ENCODE measurements around the gene SNAI3.
"Not testable (repeated sequence)": the region's sequence is repeated elsewhere in the genome, so short reads cannot be mapped to it uniquely, and the experiment has no call there.

The SNAI3 gene

GRCh38 chr16:88690341-88691128 lies 4.2 kb upstream of the SNAI3 start:
- DNase-seq = no peak

- no peak for DNase-seq
These were observed 1.9 kb upstream of the SNAI3 start for GRCh38 chr16:88688013-88688778.

DNA sequence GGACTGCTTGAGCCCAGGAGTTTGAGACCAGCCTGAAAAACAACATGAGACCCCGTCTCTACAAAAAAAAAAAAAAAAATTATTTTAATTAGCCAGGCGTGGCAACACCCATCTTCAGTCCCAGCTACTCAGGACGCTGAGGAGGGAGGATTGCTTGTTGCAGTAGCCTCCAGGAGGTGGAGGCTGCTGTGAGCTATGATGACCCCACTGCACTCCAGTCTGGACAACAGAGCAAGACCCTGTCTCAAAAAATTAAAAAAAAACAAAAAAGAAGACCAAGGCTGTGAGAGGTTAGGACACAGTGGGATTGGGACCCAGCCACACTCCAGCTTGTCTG lies 1.3 kb upstream of the SNAI3 start:
- DNase-seq = no peak

- DNase-seq = no peak
These were observed 908 bp upstream of the SNAI3 start for GRCh38 chr16:88687254-88687576.

DNA sequence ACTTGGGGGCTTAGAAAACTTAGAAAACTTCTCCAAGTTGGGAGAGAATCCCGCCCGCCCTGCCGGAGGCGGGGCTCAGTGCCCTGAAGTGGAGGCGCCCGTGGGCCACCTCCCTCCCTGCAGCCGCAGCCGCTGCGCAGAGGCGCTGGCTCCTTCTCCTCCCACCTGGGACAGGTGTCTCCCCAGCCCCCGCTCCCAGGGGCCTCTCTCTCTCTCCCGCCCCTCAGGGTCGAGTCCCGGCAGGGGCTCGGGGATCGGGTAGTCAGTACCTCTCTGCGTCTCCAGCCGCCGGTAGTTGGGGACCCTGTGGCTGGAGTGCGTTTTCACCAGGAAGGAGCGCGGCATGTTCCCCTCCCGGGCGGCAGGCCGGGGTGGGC lies 257 bp downstream of the SNAI3 start:
- peak; percentile 49 to 50 for DNase-seq

DNA sequence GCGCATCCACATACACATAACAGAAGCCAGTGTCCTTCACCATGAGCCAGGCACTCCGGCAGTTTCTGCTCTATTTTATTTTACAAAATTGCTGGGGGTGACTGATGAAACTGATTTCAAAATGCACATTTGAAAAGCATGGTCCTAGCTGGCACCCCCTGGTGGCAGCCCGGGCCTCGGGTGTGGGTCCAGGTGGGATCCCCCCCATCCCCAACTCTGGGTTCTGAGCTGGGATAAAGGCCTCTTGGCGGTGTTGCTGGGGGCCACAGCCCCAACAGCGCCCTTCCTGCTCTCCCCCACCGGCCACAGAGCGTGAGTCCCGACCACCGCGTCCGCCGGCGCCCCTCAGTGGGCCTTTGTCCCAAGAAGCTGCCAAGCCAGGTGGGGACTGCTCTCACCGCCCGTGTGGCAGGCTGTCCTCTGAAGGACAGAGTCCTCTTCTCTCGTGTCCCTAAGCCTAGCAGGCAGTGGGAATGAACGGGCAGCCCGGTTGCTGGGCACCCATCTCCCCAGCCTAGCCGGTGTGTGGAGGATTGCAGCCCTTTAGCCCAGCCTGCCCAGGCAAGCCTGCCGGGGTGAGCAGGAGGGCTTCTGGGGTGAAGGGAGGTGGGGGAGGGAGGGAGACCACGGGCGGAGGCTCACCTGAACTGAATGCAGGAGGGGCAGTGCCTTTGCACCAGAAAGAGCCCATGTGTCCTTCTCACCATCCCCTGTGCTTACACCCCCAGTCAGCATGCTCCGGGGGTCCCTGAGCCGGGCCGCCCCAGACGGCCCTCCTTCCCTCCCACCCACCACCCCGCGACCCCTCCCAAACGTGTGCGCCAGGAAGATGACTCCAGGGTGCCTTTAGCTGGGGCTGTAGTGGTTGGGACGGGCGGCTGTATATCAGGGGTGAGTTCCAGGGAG lies 898 bp downstream of the SNAI3 start:
- peak; percentile 74 to 78 for DNase-seq

DNA sequence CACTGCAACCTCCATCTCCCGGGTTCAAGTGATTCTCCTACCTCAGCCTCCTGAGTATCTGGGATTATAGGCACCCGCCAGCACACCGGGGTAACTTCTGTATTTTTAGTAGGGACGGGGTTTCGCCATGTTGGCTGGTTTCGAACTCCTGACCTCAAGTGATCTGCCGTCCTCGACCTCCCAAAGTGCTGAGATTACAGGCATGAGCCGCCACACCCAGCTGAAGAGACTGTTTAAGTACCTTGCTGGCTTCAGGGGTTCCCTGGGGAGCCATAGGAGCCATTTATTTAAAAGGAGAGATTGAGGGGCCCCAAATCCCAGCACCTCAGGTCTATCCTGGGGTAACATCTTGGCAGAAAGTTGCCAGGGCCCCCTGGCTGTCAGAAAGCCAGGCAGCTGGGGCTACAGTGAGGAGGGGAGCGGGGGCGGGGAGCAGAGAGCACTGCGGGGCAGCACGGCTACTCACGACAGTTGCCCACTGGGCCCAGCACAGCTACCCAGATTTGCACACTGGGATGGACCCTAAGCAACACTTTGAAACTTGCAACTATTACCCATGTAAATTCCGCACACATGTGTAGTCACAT lies 1.6 kb downstream of the SNAI3 start:
- no peak for DNase-seq

- peak; percentile 72 to 75 for DNase-seq
These were observed 4.4 kb downstream of the SNAI3 start for GRCh38 chr16:88681709-88682451.

DNA sequence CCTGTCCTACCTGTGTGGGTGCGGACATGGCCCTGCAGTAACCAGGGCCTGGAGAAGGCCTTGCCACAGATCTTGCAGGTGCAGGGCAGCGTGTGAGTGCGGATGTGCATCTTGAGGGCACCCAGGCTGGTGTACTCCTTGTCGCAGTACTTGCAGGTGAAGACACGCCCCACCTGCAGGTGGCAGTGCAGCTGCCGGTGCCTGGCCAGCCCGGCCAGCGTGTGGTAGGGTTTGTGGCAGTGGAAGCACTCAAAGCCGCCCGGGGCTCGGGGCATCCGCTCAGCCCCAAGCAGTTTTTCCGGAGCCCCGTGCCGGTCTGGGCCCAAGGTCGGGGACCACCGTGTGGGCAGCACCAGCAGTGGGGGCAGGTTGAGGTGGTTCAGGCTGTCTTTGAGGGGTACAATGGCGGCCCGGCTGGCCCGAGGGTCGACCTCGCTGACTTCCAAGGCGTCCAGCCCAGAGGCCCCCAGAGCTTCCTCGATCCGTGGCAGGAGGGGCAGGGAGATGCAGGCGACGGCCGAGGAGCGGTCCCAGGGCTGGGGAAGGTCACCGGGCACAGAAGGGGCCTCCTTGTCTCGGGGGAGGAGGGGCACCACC lies 5.1 kb downstream of the SNAI3 start:
- peak; percentile 57 to 66 for DNase-seq

DNA sequence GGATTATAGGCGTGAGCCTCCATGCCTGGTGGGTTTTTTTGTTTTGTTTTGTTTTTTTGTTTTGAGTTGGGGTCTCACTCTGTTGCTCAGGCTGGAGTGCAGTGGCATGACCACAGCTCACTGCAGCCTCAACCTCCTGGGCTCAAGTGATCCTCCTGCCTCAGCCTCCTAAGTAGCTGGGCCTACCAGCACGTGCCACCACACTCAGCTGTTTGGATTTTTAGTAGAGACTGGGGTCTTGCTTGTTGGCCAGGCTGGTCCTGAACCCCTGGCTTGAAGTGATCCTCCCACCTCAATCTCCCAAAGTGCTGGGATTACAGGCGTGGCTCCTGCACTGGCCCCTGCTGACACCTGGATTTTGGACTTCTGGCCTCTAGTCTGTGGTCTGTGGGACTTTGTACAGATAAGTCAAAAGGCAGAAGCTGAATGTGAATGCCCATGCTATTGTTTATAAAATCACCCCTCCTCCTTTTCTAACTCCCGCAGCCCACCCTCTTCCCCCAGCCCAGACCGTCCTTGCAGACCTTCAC lies 5.7 kb downstream of the SNAI3 start:
- no peak for DNase-seq

DNA sequence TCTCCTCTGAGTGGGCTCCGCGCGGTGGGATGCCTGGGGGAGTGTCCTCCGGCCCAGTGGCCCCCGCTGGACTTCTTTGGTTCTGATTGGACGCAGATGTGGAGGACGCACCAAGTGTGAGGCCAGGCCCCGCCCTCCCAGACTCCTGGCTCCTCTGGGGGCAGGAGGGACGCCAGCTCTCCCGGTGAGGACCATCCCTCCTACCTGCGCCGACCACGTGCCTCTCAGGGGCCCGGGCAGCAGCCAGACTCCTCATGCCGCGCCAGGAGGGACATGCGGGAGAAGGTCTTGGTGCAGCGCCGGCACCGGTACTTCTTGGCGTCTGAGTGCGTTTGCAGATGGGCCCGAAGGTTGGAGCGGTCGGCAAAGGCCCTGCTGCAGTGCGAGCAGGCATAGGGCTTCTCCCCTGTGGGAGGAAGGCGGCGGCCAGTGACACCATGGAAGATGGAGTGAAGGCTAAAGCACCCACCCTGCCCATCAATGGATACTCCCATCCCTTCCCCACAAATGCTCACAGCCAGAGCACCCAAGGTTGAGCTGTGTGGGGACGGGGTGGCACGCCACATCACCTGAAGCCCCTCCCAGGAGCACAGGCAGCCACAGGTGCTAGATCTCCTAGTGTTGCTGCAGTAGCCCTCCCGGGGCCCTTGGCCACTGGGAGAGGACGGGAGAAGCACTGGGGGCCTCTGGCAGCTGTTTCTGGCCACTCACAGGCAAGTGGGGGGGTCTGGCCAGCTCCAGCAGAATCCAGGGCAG lies 7.9 kb downstream of the SNAI3 start:
- no peak for DNase-seq

DNA sequence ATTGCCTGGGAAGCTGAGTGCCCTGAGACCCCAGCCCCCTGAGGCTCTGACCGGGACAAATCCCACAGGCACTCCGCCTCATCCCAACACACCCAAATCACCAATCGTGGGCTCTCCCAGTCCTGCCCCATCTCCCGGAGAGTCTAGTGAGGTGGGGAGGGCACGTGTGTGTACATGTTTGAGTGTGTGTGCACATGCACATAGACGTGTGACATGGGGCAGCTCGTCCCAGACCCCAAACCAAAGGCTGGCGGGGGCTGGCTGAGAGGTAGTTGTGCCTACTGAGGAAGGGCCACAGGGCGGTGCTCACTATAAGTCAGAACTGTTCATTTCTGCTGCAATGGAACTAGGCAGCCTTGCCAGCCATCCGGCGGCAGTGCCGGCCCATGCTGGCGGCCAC lies 8.6 kb downstream of the SNAI3 start:
- DNase-seq = no peak

DNA sequence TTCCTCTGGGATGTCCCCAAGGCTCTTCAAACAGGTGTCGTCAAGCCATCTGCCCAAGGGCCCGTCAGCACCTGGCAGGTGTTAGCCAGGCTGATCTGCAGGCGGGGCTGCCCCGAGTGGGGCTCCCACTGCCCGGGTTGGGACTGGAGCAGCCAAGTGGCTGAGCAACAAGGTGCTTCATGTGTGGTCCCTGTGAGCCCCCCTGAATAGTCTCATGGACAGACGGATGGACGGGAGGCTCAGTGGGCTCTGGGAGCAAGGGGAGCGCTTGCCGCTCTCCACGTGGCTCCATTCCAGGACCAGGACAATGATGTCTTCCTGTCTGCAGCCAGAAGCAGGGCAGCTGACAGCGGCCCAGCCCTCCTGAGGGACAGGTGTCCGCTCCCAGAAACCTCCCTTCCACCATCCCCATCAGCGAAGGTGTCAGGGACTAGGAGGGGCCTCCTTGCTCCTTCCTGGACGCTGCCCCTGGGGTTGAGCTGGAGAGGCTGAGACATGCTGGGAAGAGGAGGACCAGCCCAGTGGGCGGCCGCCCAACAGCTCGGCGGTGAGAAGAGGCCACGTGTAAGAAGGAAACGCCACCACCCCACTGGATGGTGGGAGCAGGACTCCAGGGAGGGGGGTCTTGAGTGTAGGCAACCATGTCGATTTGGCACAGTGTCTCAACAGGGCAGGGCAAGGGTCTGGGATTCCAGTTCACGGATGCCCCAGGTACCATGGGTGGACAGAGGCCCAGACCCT lies 9.6 kb downstream of the SNAI3 start:
- DNase-seq = no peak

- no peak for DNase-seq
These were observed 12.5 kb downstream of the SNAI3 start for GRCh38 chr16:88673716-88674379.

- DNase-seq = no peak
These were observed 13.5 kb downstream of the SNAI3 start for GRCh38 chr16:88672776-88673175.

GRCh38 chr16:88671806-88672205 lies 14.5 kb downstream of the SNAI3 start:
- no peak for DNase-seq

- no peak for DNase-seq
These were observed 16.3 kb downstream of the SNAI3 start for GRCh38 chr16:88669980-88670379.

- DNase-seq = not testable (repeated sequence)
These were observed 16.8 kb downstream of the SNAI3 start for GRCh38 chr16:88669493-88669892.

GRCh38 chr16:88667461-88667860 lies 18.8 kb downstream of the SNAI3 start:
- DNase-seq = no peak

GRCh38 chr16:88665570-88665969 lies 20.7 kb downstream of the SNAI3 start:
- no peak for DNase-seq

All from stimulated activated CD4-positive, alpha-beta T cell treated with anti-CD3 and anti-CD28 coated beads, Interleukin-2, amount 100 ng/mL, for 24 hours (primary cell).